Nephron progenitor cell (in vitro differentiated cells): ENCODE data around the gene TBCD.
"Not testable (repeated sequence)": the region's sequence is repeated elsewhere in the genome, so short reads cannot be mapped to it uniquely, and the experiment has no call there.

Experiments
- DNase-seq: peaks from one replicate; pipeline ENCODE4 v3.0.0; 2021
- H3K27ac Mint-ChIP-seq: 2 replicates; pipeline ENCODE4 v1.8.0; 2021; ENCODE audit warnings: mild to moderate bottlenecking, moderate library complexity, mixed read lengths
- H3K27me3 Mint-ChIP-seq: 2 replicates; pipeline ENCODE4 v1.8.0; 2021; ENCODE audit warnings: mild to moderate bottlenecking, low read depth, mixed read lengths; ENCODE audit not compliant: poor library complexity
- H3K36me3 Mint-ChIP-seq: 2 replicates; pipeline ENCODE4 v1.8.0; 2021; ENCODE audit warnings: low read depth, mixed read lengths
- H3K4me1 Mint-ChIP-seq: 2 replicates; pipeline ENCODE4 v1.8.0; 2021; ENCODE audit warnings: mixed read lengths
- H3K4me3 Mint-ChIP-seq: 2 replicates; pipeline ENCODE4 v1.8.0; 2021; ENCODE audit warnings: mild to moderate bottlenecking, moderate library complexity, mixed read lengths
- H3K9me3 Mint-ChIP-seq: 2 replicates; pipeline ENCODE4 v1.8.0; 2021; ENCODE audit warnings: mild to moderate bottlenecking, moderate library complexity, mixed read lengths
- CTCF ChIP-seq: fragments of 200-600 bp; sonication (generic); IDR thresholded peaks from 2 replicates; pipeline ENCODE4 v1.5.0; 2021; ENCODE audit warnings: antibody characterized with exemption

TBCD gene

GRCh38 chr17:82772026-82772425 is 20.2 kb downstream of the TBCD start:
- Mint-ChIP-seq H3K9me3 (peaks cover 8% of the 10 kb centered on the region), H3K27me3 (no peaks in the 10 kb centered on the region), H3K4me3 (no peak overlapping the region), H3K27ac (no peak overlapping the region), H3K36me3 (peaks cover 89% of the 10 kb centered on the region), H3K4me1 (peaks cover 2% of the 10 kb centered on the region)
- DNase-seq, result no peak
- no peak for TF ChIP-seq CTCF

GRCh38 chr17:82774456-82774855 is 22.6 kb downstream of the TBCD start:
- H3K4me3 Mint-ChIP-seq, H3K27me3 Mint-ChIP-seq, H3K4me1 Mint-ChIP-seq, H3K9me3 Mint-ChIP-seq, DNase-seq, H3K27ac Mint-ChIP-seq: not testable (repeated sequence)
- peaks cover 76% of the 10 kb centered on the region for H3K36me3 Mint-ChIP-seq

GRCh38 chr17:82775001-82775823 is 23.3 kb downstream of the TBCD start:
- Mint-ChIP-seq H3K4me1 (peaks cover 10% of the 10 kb centered on the region), H3K27ac (no peak overlapping the region), H3K27me3 (peaks cover 2% of the 10 kb centered on the region), H3K36me3 (peaks cover 70% of the 10 kb centered on the region), H3K9me3 (peaks cover 6% of the 10 kb centered on the region), H3K4me3 (no peak overlapping the region)
- peak; percentile 74 for TF ChIP-seq CTCF
- peak; percentile 78 for DNase-seq

GRCh38 chr17:82776454-82776853 is 24.6 kb downstream of the TBCD start:
- Mint-ChIP-seq H3K9me3 (peaks cover 6% of the 10 kb centered on the region), H3K27ac (no peak overlapping the region), H3K36me3 (peaks cover 60% of the 10 kb centered on the region), H3K4me1 (peaks cover 14% of the 10 kb centered on the region), H3K27me3 (peaks cover 3% of the 10 kb centered on the region), H3K4me3 (no peak overlapping the region)
- DNase-seq, result no peak
- TF ChIP-seq CTCF, result no peak

- not testable (repeated sequence) for H3K27me3 Mint-ChIP-seq, H3K9me3 Mint-ChIP-seq, DNase-seq, H3K4me3 Mint-ChIP-seq
- peaks cover 28% of the 10 kb centered on the region for H3K4me1 Mint-ChIP-seq
- peaks cover 54% of the 10 kb centered on the region for H3K36me3 Mint-ChIP-seq
- peak; percentile 32 for TF ChIP-seq CTCF
- H3K27ac Mint-ChIP-seq, result peak overlapping the region; percentile 45
These were observed 26.0 kb downstream of the TBCD start for GRCh38 chr17:82777778-82778375.

- Mint-ChIP-seq H3K4me1 (peaks cover 31% of the 10 kb centered on the region), H3K27ac (no peak overlapping the region), H3K36me3 (peaks cover 50% of the 10 kb centered on the region), H3K9me3 (peaks cover 6% of the 10 kb centered on the region), H3K4me3 (no peak overlapping the region), H3K27me3 (peaks cover 3% of the 10 kb centered on the region)
- TF ChIP-seq CTCF, result no peak
- DNase-seq, result no peak
These were observed 27.7 kb downstream of the TBCD start for GRCh38 chr17:82779541-82779940.
